IMR-90 (cell line): ENCODE measurements around the gene ANTXR1. TPM values are rescaled to one million over a fixed set of nuclear protein-coding genes. Genes with fewer than 3 reads are reported as not detected.
A peak's percentile ranks its signal among the peaks of the same experiment; 100 is the strongest.

Experiments used
- ATAC-seq: fragments of 200-7000 bp; cut with Tn5 transposase; 2 replicates; pipeline ENCODE4 v1.9.1; 2020; ENCODE audit warnings: low read depth, mild to moderate bottlenecking, moderate library complexity
- BruUV-seq: library from RNA; stranded (reverse); fragments of 400-500 nt; replicated peaks from 2 replicates; lab custom pipeline; 2021; lab: Mats Ljungman, UMichigan
- CTCF ChIA-PET: fragments of 300-600 bp; formaldehyde crosslinking; extraction: SDS; loops from one replicate; lab custom pipeline; 2021; ENCODE audit warnings: antibody characterized with exemption; lab: Yijun Ruan, JAX
- POLR2A ChIA-PET: fragments of 300-600 bp; sonication (Branson Sonifier 250); formaldehyde crosslinking; loops from one replicate; lab custom pipeline; 2022; ENCODE audit warnings: antibody characterized with exemption; ENCODE audit not compliant: unreplicated experiment; lab: Charles Lee
- DNase-seq: peaks from one replicate; pipeline ENCODE4 v3.0.0; 2013
- H2AFZ ChIP-seq: replicated peaks from 2 replicates; pipeline ENCODE3; 2013; ENCODE audit warnings: low read length, mild to moderate bottlenecking; ENCODE audit not compliant: poor library complexity
- H2AK5ac ChIP-seq: 2 replicates; pipeline ENCODE4 v1.6.1; 2013; ENCODE audit warnings: low read depth, low read length, inconsistent platforms
- H2AK9ac ChIP-seq: replicated peaks from 2 replicates; pipeline ENCODE3; 2013; ENCODE audit warnings: mild to moderate bottlenecking, low read depth, low read length, moderate library complexity; ENCODE audit not compliant: poor library complexity
- H2BK120ac ChIP-seq: 2 replicates; pipeline ENCODE4 v1.6.1; 2013; ENCODE audit warnings: low read depth, low read length, inconsistent platforms
- H2BK15ac ChIP-seq: 3 replicates; pipeline ENCODE4 v1.6.1; 2013; ENCODE audit warnings: low read depth, low read length, inconsistent platforms
- H2BK20ac ChIP-seq: 2 replicates; pipeline ENCODE4 v1.6.1; 2013; ENCODE audit warnings: low read depth, mild to moderate bottlenecking, inconsistent platforms, low read length, moderate library complexity
- H2BK5ac ChIP-seq: 2 replicates; pipeline ENCODE4 v1.6.1; 2013; ENCODE audit warnings: mild to moderate bottlenecking, low read depth, low read length, inconsistent platforms; ENCODE audit not compliant: poor library complexity, severe bottlenecking
- H3K14ac ChIP-seq: replicated peaks from 2 replicates; pipeline ENCODE4 v1.6.1; 2013; ENCODE audit warnings: low read depth, low read length, inconsistent platforms
- H3K18ac ChIP-seq: 2 replicates; pipeline ENCODE4 v1.6.1; 2013; ENCODE audit warnings: low read depth, low read length, control low read depth
- H3K23ac ChIP-seq: 2 replicates; pipeline ENCODE4 v1.6.1; 2013; ENCODE audit warnings: low read depth, low read length, inconsistent platforms
- H3K27ac ChIP-seq: 2 replicates; pipeline ENCODE4 v1.5.1; 2013; ENCODE audit warnings: mild to moderate bottlenecking, control low read depth, low read length; ENCODE audit not compliant: insufficient read depth
- H3K27me3 ChIP-seq: 2 replicates; pipeline ENCODE4 v1.6.1; 2013; ENCODE audit warnings: low read length; ENCODE audit not compliant: control insufficient read depth, insufficient read depth
- H3K36me3 ChIP-seq: 2 replicates; pipeline ENCODE4 v1.6.1; 2013; ENCODE audit warnings: low read length, mixed read lengths; ENCODE audit not compliant: control insufficient read depth, insufficient read depth
- H3K4ac ChIP-seq: 2 replicates; pipeline ENCODE4 v1.6.1; 2013; ENCODE audit warnings: low read depth, low read length, inconsistent platforms
- H3K4me1 ChIP-seq: 2 replicates; pipeline ENCODE4 v1.6.1; 2013; ENCODE audit warnings: low read length, mixed read lengths; ENCODE audit not compliant: control insufficient read depth, insufficient read depth
- H3K4me2 ChIP-seq: 2 replicates; pipeline ENCODE4 v1.6.1; 2013; ENCODE audit warnings: low read depth, mild to moderate bottlenecking, control low read depth, low read length, moderate library complexity
- H3K4me3 ChIP-seq: 2 replicates; pipeline ENCODE4 v1.5.1; 2013; ENCODE audit warnings: low read depth, mild to moderate bottlenecking, control low read depth, low read length, moderate library complexity; ENCODE audit not compliant: insufficient read depth
- H3K56ac ChIP-seq: 2 replicates; pipeline ENCODE4 v1.6.1; 2013; ENCODE audit warnings: low read length, inconsistent platforms; ENCODE audit not compliant: insufficient read depth; ENCODE audit errors: extremely low read depth
- H3K79me1 ChIP-seq, 2 experiments: 2 replicates each; pipeline ENCODE4 v1.6.1; 2013; ENCODE audit warnings: low read length in 2 of 2, inconsistent platforms in 1 of 2, low read depth in 1 of 2
- H3K9ac ChIP-seq: 2 replicates; pipeline ENCODE4 v1.6.1; 2013; ENCODE audit warnings: low read depth, low read length, control low read depth
- H3K9me1 ChIP-seq: 2 replicates; pipeline ENCODE4 v1.6.1; 2013; ENCODE audit warnings: low read length, inconsistent platforms; ENCODE audit not compliant: insufficient read depth
- H3K9me3 ChIP-seq: 2 replicates; pipeline ENCODE4 v1.6.1; 2013; ENCODE audit warnings: low read length; ENCODE audit not compliant: control insufficient read depth, insufficient read depth
- H4K20me1 ChIP-seq: 2 replicates; pipeline ENCODE4 v1.6.1; 2013; ENCODE audit warnings: low read length, inconsistent platforms; ENCODE audit not compliant: insufficient read depth
- H4K5ac ChIP-seq: 2 replicates; pipeline ENCODE4 v1.6.1; 2013; ENCODE audit warnings: mild to moderate bottlenecking, low read depth, low read length, control low read depth
- H4K8ac ChIP-seq, 2 experiments: 2 replicates each; pipeline ENCODE4 v1.6.1; 2013; ENCODE audit warnings: low read depth in 2 of 2, low read length in 2 of 2, control low read depth in 1 of 2, inconsistent platforms in 1 of 2
- H4K91ac ChIP-seq: 2 replicates; pipeline ENCODE4 v1.6.1; 2013; ENCODE audit warnings: low read depth, low read length, inconsistent platforms; ENCODE audit not compliant: insufficient read depth
- CEBPB ChIP-seq: IDR thresholded peaks from 2 replicates; pipeline ENCODE4 v1.6.1; 2012; ENCODE audit warnings: low read depth, low read length, improper control_type of control experiment
- CHD1 ChIP-seq: IDR thresholded peaks from 2 replicates; pipeline ENCODE4 v1.6.1; 2012; ENCODE audit warnings: low read depth, low read length, improper control_type of control experiment
- CTCF ChIP-seq: conservative IDR thresholded peaks from 2 replicates; pipeline ENCODE4 v1.5.1; 2012; ENCODE audit warnings: mild to moderate bottlenecking, low read depth, low read length, improper control_type of control experiment
- ELK1 ChIP-seq: fragments of 150-350 bp; IDR thresholded peaks from 2 replicates; pipeline ENCODE4 v1.6.1; 2016; ENCODE audit warnings: low read depth, mild to moderate bottlenecking, low read length, moderate library complexity, borderline replicate concordance
- FOS ChIP-seq: fragments of 150-350 bp; IDR thresholded peaks from 2 replicates; pipeline ENCODE4 v1.6.1; 2016; ENCODE audit warnings: low read depth, low read length
- MAFK ChIP-seq: IDR thresholded peaks from 2 replicates; pipeline ENCODE4 v1.6.1; 2012; ENCODE audit warnings: low read depth, low read length, improper control_type of control experiment
- MAZ ChIP-seq: IDR thresholded peaks from 2 replicates; pipeline ENCODE4 v1.6.1; 2012; ENCODE audit warnings: low read depth, mild to moderate bottlenecking, low read length, improper control_type of control experiment, moderate library complexity, borderline replicate concordance
- MXI1 ChIP-seq: IDR thresholded peaks from 2 replicates; pipeline ENCODE4 v1.6.1; 2012; ENCODE audit warnings: low read depth, mild to moderate bottlenecking, low read length, moderate library complexity, borderline replicate concordance
- NFE2L2 ChIP-seq: fragments of 150-350 bp; IDR thresholded peaks from 2 replicates; pipeline ENCODE4 v1.6.1; 2016; ENCODE audit warnings: low read depth, mild to moderate bottlenecking, low read length
- POLR2A ChIP-seq: IDR thresholded peaks from 2 replicates; pipeline ENCODE4 v1.6.1; 2012; ENCODE audit warnings: mild to moderate bottlenecking, low read depth, low read length
- RAD21 ChIP-seq: IDR thresholded peaks from 2 replicates; pipeline ENCODE4 v1.6.1; 2012; ENCODE audit warnings: low read length, improper control_type of control experiment
- RCOR1 ChIP-seq: IDR thresholded peaks from 2 replicates; pipeline ENCODE4 v1.6.1; 2012; ENCODE audit warnings: mild to moderate bottlenecking, low read length, improper control_type of control experiment; ENCODE audit not compliant: insufficient replicate concordance
- RFX5 ChIP-seq: IDR thresholded peaks from 2 replicates; pipeline ENCODE4 v1.8.0; 2012; ENCODE audit warnings: low read depth, mild to moderate bottlenecking, low read length, moderate library complexity
- SMC3 ChIP-seq: fragments of 150-350 bp; IDR thresholded peaks from 2 replicates; pipeline ENCODE4 v1.6.1; 2016; ENCODE audit warnings: low read depth, mild to moderate bottlenecking, antibody characterized with exemption, low read length, moderate library complexity
- USF2 ChIP-seq: fragments of 150-350 bp; IDR thresholded peaks from 2 replicates; pipeline ENCODE4 v1.6.1; 2017; ENCODE audit warnings: mild to moderate bottlenecking, antibody characterized with exemption, low read length, low read depth
- WGBS, 2 experiments: methylation state at CpG; one replicate each; pipeline versions ENCODE4 v1.1.5 to v1.1.7; 2013; ENCODE audit warnings: missing lambda C conversion rate in 2 of 2; ENCODE audit not compliant: insufficient read length in 1 of 2; ENCODE audit errors: extremely low coverage in 2 of 2; 5-methylcytosine and 5-hydroxymethylcytosine counted together
- dilution Hi-C: fragments of 300-500 bp; cut with HindIII; formaldehyde crosslinking; loops from one replicate; pipeline ENCODE4 v1.14.3; 2018; ENCODE audit warnings: low sequenced_read_pairs; ENCODE audit not compliant: unreplicated experiment
- in situ Hi-C: fragments of 300-500 bp; cut with MboI; formaldehyde crosslinking; loops from 3 replicates; pipeline ENCODE4 v1.14.3; 2019; ENCODE audit warnings: low sequenced_read_pairs, inconsistent platforms, mixed read lengths
- intact Hi-C: fragments of 100-400 bp; cut with micrococcal nuclease; formaldehyde crosslinking; loops from 2 replicates; pipeline ENCODE4 v1.10.0; 2022
- polyA plus RNA-seq, 3 experiments: library from polyadenylated mRNA; depleted of rRNA; stranded (reverse); fragments of >200 nt; gene quantifications; 2 replicates each; pipeline ENCODE4 v1.2.3, GENCODE V29; 2012; ENCODE audit warnings: low replicate concordance in 1 of 3
- total RNA-seq: library from RNA; depleted of rRNA; stranded (reverse); fragments of >200 nt; gene quantifications from 2 replicates; pipeline ENCODE4 v1.2.3, GENCODE V29; 2012

ANTXR1 gene
- total and polyA plus RNA-seq, 2 of the 4 experiments (the other 2 are of a cell fraction) = 27.2 to 36.9 TPM

- dilution Hi-C loops (no loop called here), intact Hi-C loops (no loop called here), in situ Hi-C loops (no loop called here)
- TF ChIP-seq POLR2A = no peak
- TF ChIP-seq MAFK = no peak
- TF ChIP-seq RAD21 = no peak
- TF ChIP-seq ELK1 = no peak
- no peak for TF ChIP-seq CHD1
- TF ChIP-seq SMC3 = no peak
- TF ChIP-seq MXI1 = no peak
- TF ChIP-seq CEBPB = no peak
- TF ChIP-seq MAZ = no peak
- TF ChIP-seq FOS = no peak
- TF ChIP-seq CTCF = no peak
- TF ChIP-seq USF2 = no peak
- no peak for TF ChIP-seq RCOR1
- TF ChIP-seq NFE2L2 = no peak
- TF ChIP-seq RFX5 = no peak
- POLR2A ChIA-PET = no interaction called here
- WGBS, 2 experiments = 80% methylated on average over 1 of the region's 1 CpG; no CpG with 5 or more reads in 1 of the 2 experiments
- Histone ChIP-seq H2BK120ac (peak overlapping the region; percentile 71), H3K27me3 (no peaks in the 10 kb centered on the region), H3K56ac (no peak overlapping the region; the same call in 1 of the 2 replicates), H3K18ac (peak overlapping the region; percentile 83), H3K23ac (peak overlapping the region; percentile 68), H2BK20ac (peak overlapping the region; percentile 70), H3K9me1 (peaks cover 29% of the 10 kb centered on the region), H3K14ac (peak overlapping the region; percentile 73), H2BK15ac (peak overlapping the region; percentile 57; the same call in 2 of the 3 replicates), H2AK9ac (no peak overlapping the region), H4K5ac (peak overlapping the region; percentile 91), H3K4me3 (no peak overlapping the region), H3K9me3 (no peaks in the 10 kb centered on the region), H2AK5ac (peak overlapping the region; percentile 72), H3K4ac (peak overlapping the region; percentile 78), H4K20me1 (peaks cover 3% of the 10 kb centered on the region; the same call in 1 of the 2 replicates), H3K79me1 (peaks cover 11 to 31% of the 10 kb centered on the region in 2 experiments; a peak in 3 of 4 replicates), H2BK5ac (peak overlapping the region; percentile 87), H4K8ac (peak overlapping the region; percentile 76 to 88), H4K91ac (peak overlapping the region; percentile 79), H3K27ac (peak overlapping the region; percentile 72), H3K36me3 (peaks cover 44% of the 10 kb centered on the region), H3K4me2 (no peak overlapping the region), H3K4me1 (peaks cover 23% of the 10 kb centered on the region), H3K9ac (no peak overlapping the region), H2AFZ (no peak overlapping the region)
- DNase-seq = no peak
- ATAC-seq = no peak
- CTCF ChIA-PET = no interaction called here
- no TSS peak for BruUV-seq
These were observed 168.0 kb downstream of the ANTXR1 start for GRCh38 chr2:69180974-69181373.
